Naive thymus-derived CD8-positive, alpha-beta T cell (primary cell): ENCODE results near the gene CDC34. TPM values are rescaled to one million over a fixed set of nuclear protein-coding genes. Genes with fewer than 3 reads are reported as not detected.

ENCODE experiments used
- ATAC-seq, 2 donors: fragments of 150-1000 bp; cut with Tn5 transposase in 1 of 2; sonication (Bioruptor Pico), chemical (Tn5 transposase) in 1 of 2; 1 replicate in 1 of 2; 2 replicates in 1 of 2; pipeline ENCODE4 v1.10.0; 2021; ENCODE audit warnings: mild to moderate bottlenecking in 2 of 2, moderate library complexity in 2 of 2
- POLR2A ChIA-PET: fragments of 350-600 bp; sonication (Branson Sonifier 250); formaldehyde crosslinking; loops from one replicate; lab custom pipeline; 2021; ENCODE audit warnings: antibody characterized with exemption; lab: Charles Lee
- DNase-seq, 10 donors: peaks; one replicate each; pipeline versions ENCODE4 v3.0.0 to v3.0.0-alpha.2; 2020 to 2022
- H3K27ac Mint-ChIP-seq, 10 donors: one replicate each; pipeline ENCODE4 v1.8.0; 2020 to 2022; ENCODE audit warnings: mild to moderate bottlenecking in 10 of 10, mixed read lengths in 10 of 10, moderate library complexity in 4 of 10, inconsistent platforms in 1 of 10
- H3K27me3 Mint-ChIP-seq, 5 donors: one replicate each; pipeline ENCODE4 v1.8.0; 2021 to 2022; ENCODE audit warnings: mixed read lengths in 5 of 5
- H3K36me3 Mint-ChIP-seq, 3 donors: one replicate each; pipeline ENCODE4 v1.8.0; 2020 to 2022; ENCODE audit warnings: mixed read lengths in 3 of 3, mild to moderate bottlenecking in 2 of 3, inconsistent platforms in 1 of 3
- H3K4me1 Mint-ChIP-seq, 4 donors: one replicate each; pipeline ENCODE4 v1.8.0; 2021 to 2022; ENCODE audit warnings: mixed read lengths in 4 of 4
- H3K4me3 Mint-ChIP-seq, 10 donors: one replicate each; pipeline ENCODE4 v1.8.0; 2020 to 2022; ENCODE audit warnings: mild to moderate bottlenecking in 10 of 10, mixed read lengths in 10 of 10, moderate library complexity in 6 of 10, inconsistent platforms in 1 of 10
- H3K9me3 Mint-ChIP-seq, 9 donors: one replicate each; pipeline ENCODE4 v1.8.0; 2020 to 2022; ENCODE audit warnings: mixed read lengths in 9 of 9, mild to moderate bottlenecking in 3 of 9, inconsistent platforms in 1 of 9, moderate library complexity in 1 of 9
- polyA plus RNA-seq, 3 donors: library from polyadenylated mRNA; unstranded; fragments of 300-500 nt; fragmentation: Illumina TruSeq; gene quantifications; one replicate each; pipeline ENCODE4 v1.2.3, GENCODE V29; 2021
- total RNA-seq, 8 experiments: library from RNA in 2 of 8; stranded (reverse) in 2 of 8; gene quantifications; one replicate each; pipeline ENCODE4 v1.2.3 and lab custom pipeline; 2021 to 2026

CDC34 gene
- total and polyA plus RNA-seq, 5 experiments from 2014 or later: 20.6 to 46.7 (median 41.7) TPM

DNA sequence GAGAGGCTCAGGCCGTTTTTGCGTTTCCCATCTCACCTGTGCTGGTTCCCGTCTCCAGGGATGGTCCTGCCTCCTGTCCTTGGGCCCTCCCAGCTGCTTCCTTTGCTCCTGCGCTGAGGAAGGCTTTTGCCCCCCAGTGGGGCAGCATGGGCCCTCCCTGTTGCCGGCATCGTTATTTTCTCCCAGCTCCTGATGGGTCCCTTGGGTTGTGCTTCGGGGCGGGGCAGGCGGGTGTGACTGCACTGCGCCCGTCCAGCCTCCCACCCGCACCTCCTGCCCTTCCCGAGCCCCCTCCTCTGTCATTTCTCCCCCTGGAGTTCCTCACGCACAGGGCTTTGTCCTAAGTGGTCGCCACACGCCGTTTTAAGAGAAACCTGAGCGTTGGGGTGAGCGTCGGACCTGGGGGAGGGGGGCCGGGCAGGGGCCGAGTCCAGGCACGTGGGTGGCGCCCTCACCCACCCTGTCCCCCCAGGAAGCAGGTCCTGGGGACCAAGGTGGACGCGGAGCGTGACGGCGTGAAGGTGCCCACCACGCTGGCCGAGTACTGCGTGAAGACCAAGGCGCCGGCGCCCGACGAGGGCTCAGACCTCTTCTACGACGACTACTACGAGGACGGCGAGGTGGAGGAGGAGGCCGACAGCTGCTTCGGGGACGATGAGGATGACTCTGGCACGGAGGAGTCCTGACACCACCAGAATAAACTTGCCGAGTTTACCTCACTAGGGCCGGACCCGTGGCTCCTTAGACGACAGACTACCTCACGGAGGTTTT is 9.5 kb downstream of the CDC34 start:
- peaks cover 0 to 19% (median 1%) of the 10 kb centered on the region in 3 donors for H3K36me3 Mint-ChIP-seq

DNA sequence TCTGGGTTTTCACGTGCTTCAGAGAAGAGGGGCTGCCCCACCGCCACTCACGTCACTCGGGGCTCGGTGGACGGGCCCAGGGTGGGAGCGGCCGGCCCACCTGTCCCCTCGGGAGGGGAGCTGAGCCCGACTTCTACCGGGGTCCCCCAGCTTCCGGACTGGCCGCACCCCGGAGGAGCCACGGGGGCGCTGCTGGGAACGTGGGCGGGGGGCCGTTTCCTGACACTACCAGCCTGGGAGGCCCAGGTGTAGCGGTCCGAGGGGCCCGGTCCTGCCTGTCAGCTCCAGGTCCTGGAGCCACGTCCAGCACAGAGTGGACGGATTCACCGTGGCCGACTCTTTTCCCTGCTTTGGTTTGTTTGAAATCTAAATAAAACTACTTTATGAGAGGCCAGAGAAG is 10.1 kb downstream of the CDC34 start:
- POLR2A ChIA-PET: interaction anchor here (0.6 to 2.7 kb wide), 3 partner anchors 10 to 12 kb away, joined by 3 to 15 read pairs (median 3); partner anchors contain the start of gene CDC34
- H3K4me1 Mint-ChIP-seq: peaks cover 3 to 25% (median 17%) of the 10 kb centered on the region in 4 donors
- DNase-seq: peak in 1 of 10 donors; percentile 54
- H3K36me3 Mint-ChIP-seq: peaks cover 0 to 15% (median 1%) of the 10 kb centered on the region in 3 donors
- H3K27me3 Mint-ChIP-seq: no peaks in the 10 kb centered on the region
- ATAC-seq: no peak
- no peak overlapping the region for H3K27ac Mint-ChIP-seq
- H3K9me3 Mint-ChIP-seq: no peaks in the 10 kb centered on the region
- no peak overlapping the region for H3K4me3 Mint-ChIP-seq

More for the DNA sequence above, 9.5 kb downstream of the CDC34 start:
- Mint-ChIP-seq H3K9me3 (no peaks in the 10 kb centered on the region), H3K27me3 (no peaks in the 10 kb centered on the region), H3K27ac (peak overlapping the region in 1 of 10 donors; percentile 27), H3K4me1 (peaks cover 3 to 23% (median 17%) of the 10 kb centered on the region in 4 donors), H3K4me3 (no peak overlapping the region)
- ATAC-seq (no peak), DNase-seq (peak in 1 of 10 donors; percentile 62)
- POLR2A ChIA-PET: interaction anchor here (2.7 kb wide), 1 partner anchor 10 kb away, joined by 15 read pairs; the partner anchor contains the start of gene CDC34

DNA sequence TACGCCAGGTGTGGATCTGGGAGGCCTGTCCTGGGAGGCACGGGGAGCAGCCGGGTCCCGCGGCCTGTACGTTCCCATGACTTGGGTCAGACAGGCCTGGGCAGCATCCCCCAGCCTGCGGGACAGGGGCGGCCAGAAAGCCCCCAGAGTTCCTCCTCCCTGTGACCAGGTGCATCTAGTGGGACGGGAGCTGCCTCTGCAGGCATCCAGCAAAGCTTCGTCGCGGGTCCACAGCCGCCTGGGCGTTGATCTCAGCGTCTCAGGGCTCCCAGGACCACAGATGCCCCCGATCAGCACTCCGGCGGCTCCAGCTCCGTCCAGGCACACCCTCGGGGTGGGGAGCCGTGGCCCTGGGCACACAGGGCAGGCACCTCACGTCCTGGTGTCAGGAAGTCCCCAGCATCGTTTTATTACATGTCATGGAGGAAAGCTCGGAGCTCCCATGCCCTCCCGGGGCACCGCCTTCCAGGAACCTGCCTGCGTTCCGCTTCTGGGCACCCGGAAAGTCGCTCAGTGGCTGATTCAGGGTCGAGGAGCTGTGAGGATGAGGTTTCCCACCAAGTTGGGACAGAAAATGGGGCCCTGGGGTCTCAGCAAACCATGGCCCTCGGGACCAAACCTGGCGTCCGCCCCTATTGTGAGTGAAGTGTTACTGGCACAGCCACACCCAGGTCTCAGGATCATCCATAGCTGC is 10.8 kb downstream of the CDC34 start:
- POLR2A ChIA-PET: interaction anchor here (0.6 to 2.7 kb wide), 4 partner anchors 9 to 13 kb away, joined by 3 to 15 read pairs (median 3); partner anchors contain the start of gene CDC34
- H3K36me3 Mint-ChIP-seq: peaks cover 0 to 14% (median 1%) of the 10 kb centered on the region in 3 donors
- ATAC-seq (no peak), DNase-seq (peak in 1 of 10 donors; percentile 60)
- no peaks in the 10 kb centered on the region for H3K27me3 Mint-ChIP-seq
- H3K27ac Mint-ChIP-seq: peak overlapping the region in 4 of 10 donors; percentile 57 to 97 (median 90)
- peaks cover 3 to 28% (median 17%) of the 10 kb centered on the region in 4 donors for H3K4me1 Mint-ChIP-seq
- peak overlapping the region in 2 of 10 donors; percentile 37 to 48 for H3K4me3 Mint-ChIP-seq
- H3K9me3 Mint-ChIP-seq: no peaks in the 10 kb centered on the region

DNA sequence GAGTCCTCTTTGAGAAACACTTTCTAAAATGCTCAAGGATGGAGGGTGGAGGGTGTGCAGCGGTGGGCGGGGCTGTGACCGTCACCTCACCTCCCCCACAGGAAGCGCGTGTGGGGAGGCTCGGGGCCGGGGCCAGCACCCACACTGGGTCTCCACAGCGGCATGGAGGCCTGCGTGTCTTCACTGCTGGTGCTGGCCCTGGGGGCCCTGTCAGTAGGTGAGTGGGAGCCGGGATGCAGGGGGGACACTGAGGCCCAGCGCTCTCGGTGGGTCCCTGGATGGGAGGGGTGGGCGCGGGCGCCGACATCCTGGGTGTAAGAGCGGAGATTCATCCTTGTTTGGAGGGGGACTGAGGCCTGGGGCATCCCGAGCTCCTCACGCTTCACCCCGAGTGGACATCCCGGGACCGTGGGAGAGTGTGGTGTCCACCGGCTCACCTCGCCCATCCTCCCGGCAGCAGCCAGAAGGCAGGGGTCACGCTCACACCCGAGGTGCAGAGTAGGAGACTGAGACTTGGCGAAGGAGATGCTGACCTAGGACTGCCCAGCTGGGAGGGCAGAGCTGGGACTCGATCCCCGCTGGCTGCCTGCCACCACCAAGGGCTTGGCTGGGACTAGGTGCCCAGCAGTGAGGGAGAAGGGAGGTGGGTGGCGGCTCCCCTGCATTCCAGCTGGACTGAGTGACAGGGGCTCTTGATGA is 12.5 kb downstream of the CDC34 start, which contains the start of gene GZMM:
Gene GZMM (plus strand): TSS at position 144 of the 699 bp plus-strand sequence. CDS start 19 bp downstream, at position 163.
- Mint-ChIP-seq H3K36me3 (peaks cover 0 to 15% (median 4%) of the 10 kb centered on the region in 3 donors), H3K27ac (peak within 1 kb of the TSS; percentile 57 to 97 (median 95)), H3K4me1 (peaks cover 4 to 36% (median 20%) of the 10 kb centered on the region in 4 donors), H3K9me3 (no peaks in the 10 kb centered on the region), H3K27me3 (no peaks in the 10 kb centered on the region), H3K4me3 (peak within 1 kb of the TSS; percentile 89 to 96 (median 91))
- ATAC-seq: peak; percentile 95 to 96
- peak; percentile 68 to 90 (median 82) for DNase-seq
- POLR2A ChIA-PET: interaction anchor here (1.0 to 3.1 kb wide), 6 partner anchors 12 to 116 kb away, joined by 3 to 17 read pairs (median 4); partner anchors contain the start of gene CDC34

DNA sequence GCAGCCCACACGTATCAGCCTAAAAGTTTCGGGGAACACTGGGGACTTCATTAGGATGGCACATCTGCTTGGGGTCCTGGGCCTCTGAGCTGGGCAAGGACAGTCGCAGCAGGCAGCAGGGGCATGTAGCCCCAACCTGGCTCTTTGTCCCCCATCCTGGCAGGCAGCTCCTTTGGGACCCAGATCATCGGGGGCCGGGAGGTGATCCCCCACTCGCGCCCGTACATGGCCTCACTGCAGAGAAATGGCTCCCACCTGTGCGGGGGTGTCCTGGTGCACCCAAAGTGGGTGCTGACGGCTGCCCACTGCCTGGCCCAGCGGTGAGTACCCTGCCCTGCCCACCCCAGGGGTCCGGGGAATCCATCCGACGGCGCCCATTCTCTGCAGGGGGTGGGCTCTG is 15.6 kb downstream of the CDC34 start:
- H3K27ac Mint-ChIP-seq: peak overlapping the region in 2 of 10 donors; percentile 31 to 66
- H3K27me3 Mint-ChIP-seq: no peaks in the 10 kb centered on the region
- H3K4me1 Mint-ChIP-seq: peaks cover 6 to 41% (median 25%) of the 10 kb centered on the region in 4 donors
- DNase-seq (peak in 1 of 10 donors; percentile 23), ATAC-seq (no peak)
- H3K36me3 Mint-ChIP-seq: peaks cover 0 to 10% (median 4%) of the 10 kb centered on the region in 3 donors
- POLR2A ChIA-PET: no interaction called here
- no peaks in the 10 kb centered on the region for H3K9me3 Mint-ChIP-seq
- peak overlapping the region in 2 of 10 donors; percentile 52 to 84 for H3K4me3 Mint-ChIP-seq

DNA sequence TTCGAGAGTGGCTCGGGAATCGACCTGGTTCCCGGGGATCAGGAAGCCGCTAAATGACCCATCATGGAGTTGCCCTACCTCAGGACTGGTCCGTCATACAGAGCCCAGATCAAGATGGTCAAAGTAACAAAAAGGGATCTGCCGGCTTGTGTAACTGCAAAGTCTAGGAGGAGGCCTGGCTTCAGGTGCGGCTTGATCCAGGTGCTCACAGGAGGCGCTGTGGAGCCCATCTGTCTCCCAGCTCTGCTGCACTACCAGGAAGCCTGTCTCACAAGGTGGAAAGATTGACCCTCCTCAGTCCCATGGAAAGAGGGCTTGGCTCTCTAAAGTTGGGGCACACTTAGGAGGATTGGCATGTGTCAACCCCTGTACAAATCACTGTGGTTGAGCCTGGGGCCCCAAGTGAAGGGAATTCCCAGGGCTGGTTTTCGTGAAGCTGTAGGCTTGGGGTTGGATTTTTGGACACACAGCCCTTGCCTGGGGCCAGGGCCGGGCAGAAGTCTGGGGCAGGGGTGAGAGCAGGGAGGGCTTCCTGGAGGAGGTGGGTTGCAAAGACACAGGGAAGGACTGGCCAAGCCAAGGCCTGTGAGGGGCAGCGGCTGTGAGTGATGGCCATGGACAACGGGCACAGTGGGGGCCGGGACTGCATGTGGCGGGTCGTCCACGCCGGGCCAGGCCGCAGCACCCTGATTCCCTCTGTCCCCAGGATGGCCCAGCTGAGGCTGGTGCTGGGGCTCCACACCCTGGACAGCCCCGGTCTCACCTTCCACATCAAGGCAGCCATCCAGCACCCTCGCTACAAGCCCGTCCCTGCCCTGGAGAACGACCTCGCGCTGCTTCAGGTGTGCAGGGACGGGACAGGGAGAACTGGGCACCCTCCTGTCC is 16.5 kb downstream of the CDC34 start:
- H3K27ac Mint-ChIP-seq: peak overlapping the region in 5 of 10 donors; percentile 24 to 58 (median 48)
- H3K4me1 Mint-ChIP-seq: peaks cover 6 to 41% (median 24%) of the 10 kb centered on the region in 4 donors

DNA sequence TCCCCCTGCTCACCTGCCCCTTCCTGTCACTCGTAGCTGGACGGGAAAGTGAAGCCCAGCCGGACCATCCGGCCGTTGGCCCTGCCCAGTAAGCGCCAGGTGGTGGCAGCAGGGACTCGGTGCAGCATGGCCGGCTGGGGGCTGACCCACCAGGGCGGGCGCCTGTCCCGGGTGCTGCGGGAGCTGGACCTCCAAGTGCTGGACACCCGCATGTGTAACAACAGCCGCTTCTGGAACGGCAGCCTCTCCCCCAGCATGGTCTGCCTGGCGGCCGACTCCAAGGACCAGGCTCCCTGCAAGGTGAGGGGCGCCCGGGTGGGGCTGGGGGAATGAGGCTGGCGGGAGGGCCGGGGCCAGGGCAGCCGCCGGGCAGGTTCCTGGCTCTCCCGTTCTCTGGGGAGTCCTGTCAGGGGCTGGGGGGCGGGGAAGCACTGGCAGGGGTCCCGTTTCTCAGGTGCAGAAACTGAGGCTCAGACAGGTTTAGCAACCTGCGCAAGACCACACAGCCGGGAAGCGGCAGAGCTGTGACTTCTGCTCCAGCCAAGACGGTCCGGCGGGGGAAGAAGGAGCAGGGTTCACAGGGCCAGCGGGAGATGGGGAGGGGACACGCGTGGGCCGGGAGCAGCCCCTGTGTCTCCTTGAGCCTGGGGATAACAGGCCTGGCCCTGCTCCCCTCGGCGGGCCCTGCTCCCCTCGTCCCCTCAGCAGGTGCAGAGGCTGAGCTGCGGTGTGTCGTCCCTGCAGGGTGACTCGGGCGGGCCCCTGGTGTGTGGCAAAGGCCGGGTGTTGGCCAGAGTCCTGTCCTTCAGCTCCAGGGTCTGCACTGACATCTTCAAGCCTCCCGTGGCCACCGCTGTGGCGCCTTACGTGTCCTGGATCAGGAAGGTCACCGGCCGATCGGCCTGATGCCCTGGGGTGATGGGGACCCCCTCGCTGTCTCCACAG is 17.6 kb downstream of the CDC34 start:
- Mint-ChIP-seq H3K27ac (peak overlapping the region in 1 of 10 donors; percentile 60), H3K27me3 (no peaks in the 10 kb centered on the region), H3K9me3 (no peaks in the 10 kb centered on the region), H3K4me3 (no peak overlapping the region), H3K36me3 (peaks cover 0 to 12% (median 4%) of the 10 kb centered on the region in 3 donors), H3K4me1 (peaks cover 6 to 32% (median 18%) of the 10 kb centered on the region in 4 donors)
- DNase-seq: no peak
- POLR2A ChIA-PET: interaction anchor here (0.6 kb wide), 1 partner anchor 102 kb away, joined by 7 read pairs; no protein-coding TSS in a partner anchor
- no peak for ATAC-seq

More for the DNA sequence above, 16.5 kb downstream of the CDC34 start:
- no peaks in the 10 kb centered on the region for H3K9me3 Mint-ChIP-seq
- POLR2A ChIA-PET: no interaction called here
- no peaks in the 10 kb centered on the region for H3K27me3 Mint-ChIP-seq
- no peak overlapping the region for H3K4me3 Mint-ChIP-seq
- H3K36me3 Mint-ChIP-seq: peaks cover 0 to 12% (median 4%) of the 10 kb centered on the region in 3 donors
- DNase-seq (peak in 1 of 10 donors; percentile 34), ATAC-seq (no peak)

DNA sequence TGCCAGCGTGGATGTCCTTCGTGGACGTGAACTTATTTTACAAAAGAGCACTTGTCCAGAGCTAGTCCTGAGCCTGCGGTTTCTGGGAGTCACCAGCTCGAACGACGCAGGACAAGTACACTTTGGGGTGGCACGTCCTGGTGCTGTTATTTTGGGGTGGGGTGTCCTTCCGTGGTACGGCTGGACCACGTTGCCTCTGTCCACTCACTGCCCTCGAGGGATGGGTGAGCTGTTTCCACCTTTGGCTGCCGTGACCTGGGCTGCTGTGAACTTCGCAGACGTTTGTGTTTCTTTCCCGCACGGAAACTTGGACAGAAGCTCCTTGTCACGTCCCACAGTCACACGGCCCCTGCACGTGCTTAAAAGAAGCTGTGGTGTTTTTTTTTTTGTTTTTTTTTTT is 23.3 kb downstream of the CDC34 start:
- Mint-ChIP-seq H3K4me1 (peaks cover 1 to 9% (median 4%) of the 10 kb centered on the region in 4 donors), H3K27me3 (no peaks in the 10 kb centered on the region)
- POLR2A ChIA-PET: interaction anchor here (0.6 to 0.9 kb wide), 2 partner anchors 10 to 23 kb away, joined by 3 read pairs; partner anchors contain the start of gene CDC34

DNA sequence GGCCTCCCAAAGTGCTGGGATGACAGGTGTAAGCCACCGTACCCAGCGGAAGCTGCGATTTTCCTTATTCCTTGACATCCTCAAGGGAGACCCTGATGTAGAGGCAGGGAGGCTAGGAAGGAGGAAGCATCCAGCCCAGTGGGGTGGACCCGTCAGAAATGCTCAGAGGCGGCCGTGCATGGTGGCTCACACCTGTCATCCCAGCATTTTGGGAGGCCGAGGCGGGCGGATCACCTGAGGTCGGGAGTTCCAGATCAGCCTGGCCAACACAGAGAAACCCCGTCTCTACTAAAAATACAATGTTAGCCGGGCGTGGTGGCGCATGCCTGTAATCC is 23.9 kb downstream of the CDC34 start:
- POLR2A ChIA-PET: interaction anchor here (0.9 kb wide), 1 partner anchor 10 kb away, joined by 3 read pairs; no protein-coding TSS in a partner anchor
- ATAC-seq: no peak
- H3K36me3 Mint-ChIP-seq: peaks cover 0 to 2% (median 0%) of the 10 kb centered on the region in 3 donors

More for the DNA sequence above, 23.3 kb downstream of the CDC34 start:
- Mint-ChIP-seq H3K36me3 (peaks cover 0 to 2% (median 0%) of the 10 kb centered on the region in 3 donors), H3K9me3 (no peaks in the 10 kb centered on the region), H3K4me3 (no peak overlapping the region), H3K27ac (no peak overlapping the region)
- ATAC-seq: no peak
- DNase-seq: peak in 1 of 10 donors; percentile 40

More for the DNA sequence above, 23.9 kb downstream of the CDC34 start:
- no peak overlapping the region for H3K27ac Mint-ChIP-seq
- H3K9me3 Mint-ChIP-seq: no peaks in the 10 kb centered on the region
- no peaks in the 10 kb centered on the region for H3K27me3 Mint-ChIP-seq
- peak in 1 of 10 donors; percentile 35 for DNase-seq
- H3K4me3 Mint-ChIP-seq: no peak overlapping the region
- H3K4me1 Mint-ChIP-seq: peaks cover 1 to 9% (median 4%) of the 10 kb centered on the region in 4 donors
